Suppressor macrophage treated with lipopolysaccharide for 1 hour (primary cell): ENCODE data around the gene CALHM2.

ENCODE experiments used
- DNase-seq, 3 donors: peaks; one replicate each; pipeline ENCODE4 v3.0.0-alpha.2; 2020 to 2022

Gene CALHM2

DNA sequence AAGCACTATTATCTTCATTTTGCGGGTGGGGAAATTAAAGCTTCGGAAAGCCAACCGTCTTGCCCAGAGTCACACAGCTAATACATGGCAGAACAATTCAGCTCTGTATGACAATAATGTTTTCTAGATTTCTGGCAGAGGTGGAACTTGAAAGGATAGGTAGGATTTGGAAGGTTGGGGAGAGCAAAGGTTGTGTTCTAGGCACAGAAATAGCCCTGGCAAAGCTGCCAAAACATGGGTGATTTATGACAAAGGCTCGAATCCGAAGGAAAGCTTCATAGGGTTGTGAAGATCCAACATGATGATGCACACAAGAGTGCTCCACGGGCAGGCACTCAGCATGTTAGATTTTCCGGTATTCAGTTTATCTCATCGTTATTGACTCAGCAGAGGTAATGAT is 36.6 kb downstream of the CALHM2 start:
- no peak for DNase-seq

- DNase-seq: no peak
Measured at GRCh38 chr10:103413564-103413963, 38.6 kb downstream of the CALHM2 start.

GRCh38 chr10:103397191-103397825 is 54.9 kb downstream of the CALHM2 start:
- peak in 1 of 3 donors; percentile 4 for DNase-seq

- DNase-seq: peak in 1 of 3 donors; percentile 10
Measured at GRCh38 chr10:103396789-103397087, 55.4 kb downstream of the CALHM2 start.
